A549 (cell line): ENCODE results near the gene PYGM. TPM values are rescaled to one million over a fixed set of nuclear protein-coding genes. Genes with fewer than 3 reads are reported as not detected.

ENCODE experiments used
- ATAC-seq, 2 experiments: fragments of 200-7000 bp in 1 of 2; fragments of >200 bp in 1 of 2; cut with Nextera tagmentation in 1 of 2; cut with Tn5 transposase in 1 of 2; 3 replicates each; pipeline versions ENCODE4 v1.8.0 to v1.9.1; 2018 to 2020; ENCODE audit warnings: mild to moderate bottlenecking in 1 of 2, moderate library complexity in 1 of 2
- CTCF ChIA-PET: fragments of 300-600 bp; sonication (Branson Sonifier 250); formaldehyde crosslinking; extraction: SDS; loops from one replicate; lab custom pipeline; 2021; ENCODE audit warnings: antibody characterized with exemption, inconsistent platforms; lab: Yijun Ruan, JAX
- POLR2A ChIA-PET: fragments of 350-600 bp; formaldehyde crosslinking; extraction: SDS; loops from one replicate; lab custom pipeline; 2021; ENCODE audit warnings: antibody characterized with exemption, inconsistent platforms; lab: Yijun Ruan, JAX
- DNase-seq, 2 experiments: peaks; one replicate each; pipeline versions ENCODE4 v3.0.0 to v3.0.0-alpha.2; 2011 to 2016; ENCODE audit warnings: low read depth in 1 of 2, low spot score in 1 of 2
- FAIRE-seq: peaks from 2 replicates; lab custom pipeline; 2011; peaks lifted over from hg19 to GRCh38; lab: Jason Lieb, UNC
- H3K27ac ChIP-seq, 2 experiments: fragments of >200 bp; sonication (Bioruptor Twin); formaldehyde crosslinking; 3 replicates each; pipeline ENCODE4 v1.5.1; 2016 to 2017
- H3K4me1 ChIP-seq: fragments of >200 bp; sonication (Bioruptor Twin); formaldehyde crosslinking; 3 replicates; pipeline ENCODE4 v1.6.1; 2016
- H3K4me2 ChIP-seq: fragments of >200 bp; sonication (Bioruptor Twin); formaldehyde crosslinking; 3 replicates; pipeline ENCODE4 v1.6.1; 2016
- H3K4me3 ChIP-seq: fragments of >200 bp; sonication (Bioruptor Twin); formaldehyde crosslinking; 3 replicates; pipeline ENCODE4 v1.5.1; 2016
- H3K9me3 ChIP-seq: fragments of >200 bp; sonication (Bioruptor Twin); formaldehyde crosslinking; 3 replicates; pipeline ENCODE4 v1.6.1; 2016
- CHD2 ChIP-seq: fragments of 150-350 bp; IDR thresholded peaks from 2 replicates; pipeline ENCODE4 v1.6.1; 2014; ENCODE audit warnings: low read length; ENCODE audit not compliant: partially characterized antibody
- CHD4 ChIP-seq: fragments of 200-600 bp; sonication (generic); IDR thresholded peaks from 2 replicates; pipeline ENCODE4 v1.6.1; 2016; ENCODE audit warnings: antibody characterized with exemption, mild to moderate bottlenecking, borderline replicate concordance
- EP300 ChIP-seq, 2 experiments: fragments of >200 bp; sonication (Bioruptor Twin); formaldehyde crosslinking; IDR thresholded peaks; 2 replicates in 1 of 2; 3 replicates in 1 of 2; pipeline ENCODE4 v1.6.1; 2016 to 2017
- ESRRA ChIP-seq: fragments of 150-350 bp; IDR thresholded peaks from 2 replicates; pipeline ENCODE4 v1.6.1; 2014; ENCODE audit warnings: mild to moderate bottlenecking, low read length, borderline replicate concordance
- JUN ChIP-seq, 2 experiments: fragments of >200 bp; sonication (Bioruptor Twin); formaldehyde crosslinking; IDR thresholded peaks; 2 replicates in 1 of 2; 3 replicates in 1 of 2; pipeline ENCODE4 v1.6.1; 2016 to 2017
- KDM1A ChIP-seq: fragments of 200-600 bp; sonication (generic); IDR thresholded peaks from 2 replicates; pipeline ENCODE4 v1.6.1; 2016; ENCODE audit warnings: low read depth, mild to moderate bottlenecking
- KDM5A ChIP-seq: fragments of 200-600 bp; sonication (generic); IDR thresholded peaks from 2 replicates; pipeline ENCODE4 v1.6.1; 2016; ENCODE audit warnings: antibody characterized with exemption, mild to moderate bottlenecking
- NPAS2 ChIP-seq: fragments of 250-450 bp; sonication (Bioruptor Pico); IDR thresholded peaks from 2 replicates; pipeline ENCODE4 v1.8.0; 2022; ENCODE audit warnings: mild to moderate bottlenecking, moderate library complexity, borderline replicate concordance
- RAD21 ChIP-seq, 2 experiments: fragments of >200 bp in 1 of 2; sonication (Bioruptor Twin) in 1 of 2; formaldehyde crosslinking in 1 of 2; IDR thresholded peaks in 1 of 2; conservative IDR thresholded peaks in 1 of 2; 2 replicates in 1 of 2; 3 replicates in 1 of 2; pipeline ENCODE4 v1.6.1; 2012 to 2018; ENCODE audit warnings: inconsistent platforms in 1 of 2
- ZNF302 ChIP-seq: fragments of 250-450 bp; sonication (Bioruptor Pico); IDR thresholded peaks from 2 replicates; pipeline ENCODE4 v1.9.0; 2021; ENCODE audit warnings: inconsistent platforms, mild to moderate bottlenecking, moderate library complexity
- ZSCAN20 ChIP-seq: fragments of 250-450 bp; sonication (Bioruptor Pico); IDR thresholded peaks from 2 replicates; pipeline ENCODE4 v1.8.0; 2022; ENCODE audit warnings: mild to moderate bottlenecking, moderate library complexity
- WGBS: methylation state at CpG from one replicate; pipeline ENCODE4 v1.1.6; 2017; ENCODE audit errors: missing lambda C conversion rate; 5-methylcytosine and 5-hydroxymethylcytosine counted together
- polyA plus RNA-seq, 4 experiments: library from polyadenylated mRNA; depleted of rRNA in 3 of 4; stranded (reverse); fragments of >200 nt; fragmentation: RNase III in 1 of 4; extraction: RNeasy Plus Mini Kit Qiagen cat#74134 plus additional on column Dnase treatment in 1 of 4; gene quantifications; 2 replicates in 3 of 4; 3 replicates in 1 of 4; pipeline ENCODE4 v1.2.3, GENCODE V29; 2011 to 2017
- TF ChIP-seq, protein P1 (sequence below): fragments of 250-450 bp; sonication (Bioruptor Pico); IDR thresholded peaks from 2 replicates; pipeline ENCODE4 v1.5.0; 2021; ENCODE audit warnings: mild to moderate bottlenecking, moderate library complexity, borderline replicate concordance
- TF ChIP-seq, protein P2 (sequence below): IDR thresholded peaks from 2 replicates; pipeline ENCODE4 v1.6.1; 2012
- TF ChIP-seq, protein P3 (sequence below): fragments of >200 bp; sonication (Bioruptor Twin); formaldehyde crosslinking; IDR thresholded peaks from 2 replicates; pipeline ENCODE4 v1.6.1; 2016
- TF ChIP-seq, protein P4 (sequence below): fragments of 200-600 bp; sonication (generic); IDR thresholded peaks from 2 replicates; pipeline ENCODE4 v1.6.1; 2016; ENCODE audit warnings: antibody characterized with exemption, mild to moderate bottlenecking, moderate library complexity
- TF ChIP-seq, protein P5 (sequence below): fragments of >200 bp; sonication (Bioruptor Twin); formaldehyde crosslinking; IDR thresholded peaks from 3 replicates; pipeline ENCODE4 v1.5.1; 2016

Gene PYGM
- polyA plus RNA-seq, 2 of the 4 experiments (the other 2 are of a cell fraction), result 0.22 to 0.23 TPM

DNA sequence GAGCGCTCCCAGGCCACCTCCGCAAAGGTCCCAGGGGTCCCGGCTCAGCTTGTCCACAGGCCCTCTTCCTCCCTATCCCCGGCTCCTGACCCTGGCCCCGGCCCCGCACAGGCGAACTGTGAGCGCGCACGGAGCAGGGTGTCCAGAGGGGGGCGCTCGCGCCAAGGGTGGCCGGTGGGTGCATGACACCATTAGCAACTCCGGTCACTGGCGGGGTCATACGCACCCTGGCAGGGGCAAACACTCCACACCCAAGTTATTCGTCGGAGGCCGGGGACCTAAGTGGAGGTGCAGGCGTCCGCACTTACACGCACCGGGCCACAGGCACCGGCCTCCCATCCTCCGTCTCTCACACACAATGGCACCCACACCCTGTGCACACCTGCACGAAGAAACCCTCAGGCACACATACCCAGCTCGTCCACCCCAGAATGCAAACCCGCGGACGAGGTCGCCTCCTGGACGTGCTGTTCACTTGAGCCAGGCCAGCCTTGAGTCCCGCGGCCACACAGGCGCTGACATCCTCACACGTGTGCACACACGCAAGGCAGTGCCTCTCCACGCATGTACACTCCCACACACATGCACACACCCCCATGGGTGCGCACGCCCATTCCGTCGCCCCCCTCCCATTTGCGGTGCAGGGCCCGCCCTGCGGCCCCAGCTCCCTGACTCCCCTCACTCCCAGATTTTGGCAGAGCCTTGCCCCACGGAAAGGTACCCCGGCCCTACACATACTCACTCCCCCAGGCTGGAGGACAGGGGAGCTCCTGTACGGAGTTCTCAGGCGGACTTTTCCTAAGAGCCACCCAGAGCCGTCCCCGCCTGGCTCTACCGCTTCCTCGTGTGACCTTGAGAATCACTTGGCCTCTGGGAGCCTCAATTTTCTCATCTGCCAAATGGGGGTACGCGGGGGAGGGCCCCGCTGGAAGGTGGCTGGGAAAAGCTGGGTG, 15.9 kb downstream of the PYGM start, which contains the start of gene RASGRP2:
RASGRP2 (minus strand) TSS at position 552 of the 953 bp plus-strand sequence. CDS start 1,276 bp downstream, outside the sequence.
- no peak for FAIRE-seq
- peak within 1 kb of the TSS; percentile 62 to 84; a peak in 5 of 6 replicates for H3K27ac ChIP-seq
- peak; percentile 83; the same call in 1 of the 2 replicates for TF ChIP-seq ESRRA
- TF ChIP-seq ZNF302 (CRISPR knock-in tag), result no peak
- TF ChIP-seq, protein P1, sequence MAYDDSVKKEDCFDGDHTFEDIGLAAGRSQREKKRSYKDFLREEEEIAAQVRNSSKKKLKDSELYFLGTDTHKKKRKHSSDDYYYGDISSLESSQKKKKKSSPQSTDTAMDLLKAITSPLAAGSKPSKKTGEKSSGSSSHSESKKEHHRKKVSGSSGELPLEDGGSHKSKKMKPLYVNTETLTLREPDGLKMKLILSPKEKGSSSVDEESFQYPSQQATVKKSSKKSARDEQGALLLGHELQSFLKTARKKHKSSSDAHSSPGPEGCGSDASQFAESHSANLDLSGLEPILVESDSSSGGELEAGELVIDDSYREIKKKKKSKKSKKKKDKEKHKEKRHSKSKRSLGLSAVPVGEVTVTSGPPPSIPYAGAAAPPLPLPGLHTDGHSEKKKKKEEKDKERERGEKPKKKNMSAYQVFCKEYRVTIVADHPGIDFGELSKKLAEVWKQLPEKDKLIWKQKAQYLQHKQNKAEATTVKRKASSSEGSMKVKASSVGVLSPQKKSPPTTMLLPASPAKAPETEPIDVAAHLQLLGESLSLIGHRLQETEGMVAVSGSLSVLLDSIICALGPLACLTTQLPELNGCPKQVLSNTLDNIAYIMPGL, result peak; percentile 45; the same call in 1 of the 2 replicates
- peak; percentile 27 to 43; a peak in 1 of 5 replicates for TF ChIP-seq RAD21 (conservative IDR thresholded peaks at IDR 0.05 in 1 of 2, IDR thresholded peaks at IDR 0.05 in 1 of 2)
- 0 out of 2 replicates have a peak, but pooled peaks have one; percentile 31 for TF ChIP-seq CHD4
- no peak for TF ChIP-seq NPAS2 (CRISPR knock-in tag)
- TF ChIP-seq ZSCAN20 (CRISPR knock-in tag), result no peak
- peak; percentile 68 for TF ChIP-seq KDM1A
- TF ChIP-seq EP300 (IDR thresholded peaks at IDR 0.05), result no peak
- no peak for TF ChIP-seq KDM5A
- TF ChIP-seq, protein P2, sequence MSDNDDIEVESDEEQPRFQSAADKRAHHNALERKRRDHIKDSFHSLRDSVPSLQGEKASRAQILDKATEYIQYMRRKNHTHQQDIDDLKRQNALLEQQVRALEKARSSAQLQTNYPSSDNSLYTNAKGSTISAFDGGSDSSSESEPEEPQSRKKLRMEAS, result peak; percentile 26; the same call in 1 of the 2 replicates
- TF ChIP-seq CHD2, result no peak
- TF ChIP-seq, protein P3, sequence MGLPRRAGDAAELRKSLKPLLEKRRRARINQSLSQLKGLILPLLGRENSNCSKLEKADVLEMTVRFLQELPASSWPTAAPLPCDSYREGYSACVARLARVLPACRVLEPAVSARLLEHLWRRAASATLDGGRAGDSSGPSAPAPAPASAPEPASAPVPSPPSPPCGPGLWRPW, result no peak
- TF ChIP-seq, protein P4, sequence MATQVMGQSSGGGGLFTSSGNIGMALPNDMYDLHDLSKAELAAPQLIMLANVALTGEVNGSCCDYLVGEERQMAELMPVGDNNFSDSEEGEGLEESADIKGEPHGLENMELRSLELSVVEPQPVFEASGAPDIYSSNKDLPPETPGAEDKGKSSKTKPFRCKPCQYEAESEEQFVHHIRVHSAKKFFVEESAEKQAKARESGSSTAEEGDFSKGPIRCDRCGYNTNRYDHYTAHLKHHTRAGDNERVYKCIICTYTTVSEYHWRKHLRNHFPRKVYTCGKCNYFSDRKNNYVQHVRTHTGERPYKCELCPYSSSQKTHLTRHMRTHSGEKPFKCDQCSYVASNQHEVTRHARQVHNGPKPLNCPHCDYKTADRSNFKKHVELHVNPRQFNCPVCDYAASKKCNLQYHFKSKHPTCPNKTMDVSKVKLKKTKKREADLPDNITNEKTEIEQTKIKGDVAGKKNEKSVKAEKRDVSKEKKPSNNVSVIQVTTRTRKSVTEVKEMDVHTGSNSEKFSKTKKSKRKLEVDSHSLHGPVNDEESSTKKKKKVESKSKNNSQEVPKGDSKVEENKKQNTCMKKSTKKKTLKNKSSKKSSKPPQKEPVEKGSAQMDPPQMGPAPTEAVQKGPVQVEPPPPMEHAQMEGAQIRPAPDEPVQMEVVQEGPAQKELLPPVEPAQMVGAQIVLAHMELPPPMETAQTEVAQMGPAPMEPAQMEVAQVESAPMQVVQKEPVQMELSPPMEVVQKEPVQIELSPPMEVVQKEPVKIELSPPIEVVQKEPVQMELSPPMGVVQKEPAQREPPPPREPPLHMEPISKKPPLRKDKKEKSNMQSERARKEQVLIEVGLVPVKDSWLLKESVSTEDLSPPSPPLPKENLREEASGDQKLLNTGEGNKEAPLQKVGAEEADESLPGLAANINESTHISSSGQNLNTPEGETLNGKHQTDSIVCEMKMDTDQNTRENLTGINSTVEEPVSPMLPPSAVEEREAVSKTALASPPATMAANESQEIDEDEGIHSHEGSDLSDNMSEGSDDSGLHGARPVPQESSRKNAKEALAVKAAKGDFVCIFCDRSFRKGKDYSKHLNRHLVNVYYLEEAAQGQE, result no peak
- TF ChIP-seq, protein P5, sequence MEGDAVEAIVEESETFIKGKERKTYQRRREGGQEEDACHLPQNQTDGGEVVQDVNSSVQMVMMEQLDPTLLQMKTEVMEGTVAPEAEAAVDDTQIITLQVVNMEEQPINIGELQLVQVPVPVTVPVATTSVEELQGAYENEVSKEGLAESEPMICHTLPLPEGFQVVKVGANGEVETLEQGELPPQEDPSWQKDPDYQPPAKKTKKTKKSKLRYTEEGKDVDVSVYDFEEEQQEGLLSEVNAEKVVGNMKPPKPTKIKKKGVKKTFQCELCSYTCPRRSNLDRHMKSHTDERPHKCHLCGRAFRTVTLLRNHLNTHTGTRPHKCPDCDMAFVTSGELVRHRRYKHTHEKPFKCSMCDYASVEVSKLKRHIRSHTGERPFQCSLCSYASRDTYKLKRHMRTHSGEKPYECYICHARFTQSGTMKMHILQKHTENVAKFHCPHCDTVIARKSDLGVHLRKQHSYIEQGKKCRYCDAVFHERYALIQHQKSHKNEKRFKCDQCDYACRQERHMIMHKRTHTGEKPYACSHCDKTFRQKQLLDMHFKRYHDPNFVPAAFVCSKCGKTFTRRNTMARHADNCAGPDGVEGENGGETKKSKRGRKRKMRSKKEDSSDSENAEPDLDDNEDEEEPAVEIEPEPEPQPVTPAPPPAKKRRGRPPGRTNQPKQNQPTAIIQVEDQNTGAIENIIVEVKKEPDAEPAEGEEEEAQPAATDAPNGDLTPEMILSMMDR, result peak; percentile 67
- no peak for TF ChIP-seq JUN (IDR thresholded peaks at IDR 0.05)
- TF ChIP-seq, all 56 proteins: peak for 7
- Histone ChIP-seq H3K4me2 (peak within 1 kb of the TSS; percentile 99), H3K4me1 (peaks cover 28% of the 10 kb centered on the region), H3K4me3 (peak within 1 kb of the TSS; percentile 61), H3K9me3 (no peaks in the 10 kb centered on the region)
- DNase-seq (peak; percentile 75 to 76), ATAC-seq (peak; percentile 42 to 73)
- ChIA-PET POLR2A (no interaction called here), CTCF (interaction anchor here (0.7 to 7.2 kb wide), 29 partner anchors 13 to 439 kb away, joined by 3 to 104 read pairs (median 4); partner anchors contain the start of gene PYGM)
- 2% methylated on average over 41 of the region's 57 CpGs for WGBS
